Limb (tissue), 2 donors: ENCODE data around the gene RPS6KA4.

Source experiments
- DNase-seq, 2 donors: peaks; one replicate each; pipeline ENCODE4 v3.0.0-alpha.2; 2016; ENCODE audit errors: extremely low spot score in 2 of 2

The RPS6KA4 gene

DNA sequence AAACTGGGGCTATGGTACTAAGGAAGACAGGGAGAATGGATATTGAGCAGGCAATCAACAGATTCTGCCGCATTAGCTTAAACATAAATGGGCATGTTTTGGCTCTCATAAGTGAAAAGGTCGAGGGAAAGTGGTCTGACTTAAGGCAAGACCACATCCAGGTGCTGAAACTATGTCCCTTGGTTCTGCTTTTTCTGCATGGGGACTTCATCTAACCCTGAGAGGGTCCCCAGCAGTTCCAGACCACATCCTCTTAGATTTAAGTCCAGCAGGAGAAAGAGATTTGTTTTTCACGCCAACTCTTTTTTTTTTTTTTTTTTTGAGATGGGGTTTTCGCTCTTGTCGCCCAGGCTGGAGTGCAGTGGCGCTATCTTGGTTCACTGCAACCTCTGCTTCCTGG lies 5.5 kb downstream of the RPS6KA4 start:
- DNase-seq, result no peak

DNA sequence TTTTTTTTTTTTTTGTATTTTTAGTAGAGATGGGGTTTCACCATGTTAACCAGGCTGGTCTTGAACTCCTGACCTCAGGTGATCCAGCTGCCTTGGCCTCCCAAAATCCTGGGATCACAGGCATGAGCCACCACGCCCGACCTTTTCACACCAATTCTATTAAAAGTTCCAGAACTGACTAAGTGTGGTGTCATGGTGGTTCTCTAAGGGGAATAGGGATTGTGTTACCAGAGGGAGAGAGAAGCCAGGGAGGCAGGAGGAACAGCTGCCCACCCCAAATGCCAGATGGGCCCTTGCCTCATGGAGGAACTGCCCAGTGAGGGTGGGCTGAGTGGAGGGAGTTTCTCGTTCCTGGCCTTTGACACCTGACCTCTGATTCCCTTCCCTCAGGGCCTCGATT lies 5.9 kb downstream of the RPS6KA4 start:
- no peak for DNase-seq

DNA sequence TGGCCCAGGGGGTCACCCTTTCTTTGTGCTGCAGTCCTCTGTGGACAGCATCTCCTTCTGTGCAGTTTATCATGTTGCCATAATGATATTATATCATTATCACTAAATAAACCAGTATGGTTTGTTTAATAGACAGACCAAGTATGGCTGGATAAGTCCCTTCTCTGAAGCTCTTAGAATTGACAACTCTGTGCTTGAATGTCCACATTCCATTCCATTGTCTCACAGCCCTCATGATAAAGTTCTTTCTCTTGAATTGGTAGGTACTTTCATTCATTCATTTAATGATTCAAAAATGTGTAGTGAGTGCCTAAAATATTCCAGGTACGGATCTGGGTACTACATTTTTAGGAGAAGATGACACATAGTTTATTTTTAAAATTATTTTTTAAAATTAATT lies 7.8 kb downstream of the RPS6KA4 start:
- DNase-seq, result no peak

DNA sequence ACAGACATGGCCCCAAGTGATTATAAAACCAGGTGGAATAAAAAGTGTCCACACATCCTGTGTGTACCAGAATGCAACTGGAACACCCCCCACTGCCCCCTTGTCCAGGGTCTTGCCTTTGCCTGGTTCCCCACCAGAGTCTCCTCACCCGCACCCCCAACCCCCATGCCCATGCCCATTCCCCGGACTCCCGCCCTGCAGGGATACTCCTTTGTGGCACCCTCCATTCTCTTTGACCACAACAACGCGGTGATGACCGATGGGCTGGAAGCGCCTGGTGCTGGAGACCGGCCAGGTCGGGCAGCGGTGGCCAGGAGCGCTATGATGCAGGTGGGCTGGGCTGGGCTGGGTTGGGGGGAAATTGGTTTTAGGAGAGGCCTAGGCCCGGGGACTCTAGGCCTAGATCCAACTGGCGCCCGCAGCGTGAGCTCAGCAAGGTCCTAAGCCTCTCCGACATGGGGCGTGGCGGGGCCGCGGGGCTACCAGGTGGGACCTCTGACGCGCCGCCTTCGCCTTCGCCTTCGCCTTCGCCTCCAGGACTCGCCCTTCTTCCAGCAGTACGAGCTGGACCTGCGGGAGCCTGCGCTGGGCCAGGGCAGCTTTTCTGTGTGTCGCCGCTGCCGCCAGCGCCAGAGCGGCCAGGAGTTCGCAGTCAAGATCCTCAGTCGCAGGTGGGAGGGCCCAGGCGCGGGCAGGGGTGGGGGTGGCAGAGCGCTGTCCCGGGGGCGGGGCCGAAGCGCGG lies 9.1 kb downstream of the RPS6KA4 start:
- no peak for DNase-seq

DNA sequence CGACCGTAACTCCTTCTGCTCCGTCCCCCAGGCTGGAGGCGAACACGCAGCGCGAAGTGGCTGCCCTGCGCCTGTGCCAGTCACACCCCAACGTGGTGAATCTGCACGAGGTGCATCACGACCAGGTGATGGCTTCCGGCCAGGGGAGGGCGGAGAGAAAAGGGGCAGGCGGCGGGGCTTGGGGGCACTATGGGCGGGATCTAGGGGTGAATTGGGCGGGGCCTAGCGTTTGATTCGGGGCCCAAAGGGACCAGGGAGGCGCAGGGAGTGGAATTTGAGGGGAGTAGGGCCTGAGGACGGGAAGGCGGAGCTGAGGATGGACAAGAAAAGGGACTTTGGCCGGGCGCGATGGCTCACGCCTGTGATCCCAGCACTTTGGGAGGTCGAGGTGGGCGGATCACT lies 9.7 kb downstream of the RPS6KA4 start:
- DNase-seq, result no peak

DNA sequence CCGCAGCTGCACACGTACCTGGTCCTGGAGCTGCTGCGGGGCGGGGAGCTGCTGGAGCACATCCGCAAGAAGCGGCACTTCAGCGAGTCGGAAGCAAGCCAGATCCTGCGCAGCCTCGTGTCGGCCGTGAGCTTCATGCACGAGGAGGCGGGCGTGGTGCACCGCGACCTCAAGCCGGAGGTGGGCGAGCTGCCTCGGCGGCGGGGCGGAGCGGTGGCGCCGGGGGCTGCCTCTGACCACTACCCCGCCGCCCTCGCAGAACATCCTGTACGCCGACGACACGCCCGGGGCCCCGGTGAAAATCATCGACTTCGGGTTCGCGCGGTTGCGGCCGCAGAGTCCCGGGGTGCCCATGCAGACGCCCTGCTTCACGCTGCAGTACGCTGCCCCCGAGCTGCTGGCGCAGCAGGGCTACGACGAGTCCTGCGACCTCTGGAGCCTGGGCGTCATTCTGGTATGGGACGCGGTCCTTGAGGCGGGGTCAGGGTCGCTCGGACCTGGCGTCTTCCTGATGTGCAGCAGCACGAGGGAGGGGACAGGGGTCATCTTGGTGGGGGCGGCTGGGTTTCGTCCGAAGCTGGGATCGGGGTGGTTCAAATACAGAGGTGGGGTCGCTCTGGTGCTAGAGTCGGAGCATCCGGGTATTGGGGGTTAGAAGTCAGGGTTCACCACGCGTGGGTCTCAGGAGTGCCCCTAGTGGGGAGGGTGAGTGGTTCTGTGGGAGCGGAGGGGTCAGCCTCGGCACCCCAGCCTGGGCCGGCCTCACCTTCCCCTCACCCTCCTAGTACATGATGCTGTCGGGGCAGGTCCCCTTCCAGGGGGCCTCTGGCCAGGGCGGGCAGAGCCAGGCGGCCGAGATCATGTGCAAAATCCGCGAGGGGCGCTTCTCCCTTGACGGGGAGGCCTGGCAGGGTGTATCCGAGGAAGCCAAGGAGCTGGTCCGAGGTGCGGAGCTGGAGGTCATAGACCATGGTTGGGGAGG lies 10.8 kb downstream of the RPS6KA4 start:
- no peak for DNase-seq

DNA sequence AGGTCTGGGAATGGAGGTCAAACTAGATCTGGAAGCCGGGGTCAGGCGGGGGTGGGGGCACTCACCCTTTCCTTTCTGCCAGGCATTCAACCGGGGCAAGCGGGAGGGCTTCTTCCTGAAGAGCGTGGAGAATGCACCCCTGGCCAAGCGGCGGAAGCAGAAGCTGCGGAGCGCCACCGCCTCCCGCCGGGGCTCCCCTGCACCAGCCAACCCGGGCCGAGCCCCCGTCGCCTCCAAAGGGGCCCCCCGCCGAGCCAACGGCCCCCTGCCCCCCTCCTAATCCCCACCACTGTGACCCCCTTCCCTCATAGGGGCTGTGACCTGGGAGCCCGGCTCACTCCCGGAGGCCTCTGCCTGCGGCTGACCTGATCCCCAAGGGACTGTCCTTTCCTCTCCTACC lies 12.2 kb downstream of the RPS6KA4 start:
- no peak for DNase-seq

DNA sequence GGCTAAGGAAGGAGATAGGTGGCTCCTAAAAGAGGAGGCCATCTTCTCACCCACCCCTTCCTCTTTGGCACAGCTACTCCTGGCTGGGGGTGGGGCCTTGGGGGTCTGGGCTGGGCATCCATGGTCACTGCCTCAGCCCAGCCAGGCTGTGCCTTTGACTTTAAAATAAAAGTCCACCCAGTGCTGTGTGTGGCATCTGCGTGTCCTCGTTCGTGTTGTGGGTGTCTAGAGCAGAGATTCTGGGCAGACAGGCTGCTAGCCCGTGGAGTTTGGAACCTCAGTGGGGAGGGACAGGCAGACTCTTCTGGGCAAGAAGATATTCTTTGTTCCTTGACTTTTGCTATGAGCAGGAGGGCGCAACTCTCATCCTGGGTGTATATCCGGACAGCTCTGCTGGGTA lies 13.1 kb downstream of the RPS6KA4 start:
- no peak for DNase-seq

DNA sequence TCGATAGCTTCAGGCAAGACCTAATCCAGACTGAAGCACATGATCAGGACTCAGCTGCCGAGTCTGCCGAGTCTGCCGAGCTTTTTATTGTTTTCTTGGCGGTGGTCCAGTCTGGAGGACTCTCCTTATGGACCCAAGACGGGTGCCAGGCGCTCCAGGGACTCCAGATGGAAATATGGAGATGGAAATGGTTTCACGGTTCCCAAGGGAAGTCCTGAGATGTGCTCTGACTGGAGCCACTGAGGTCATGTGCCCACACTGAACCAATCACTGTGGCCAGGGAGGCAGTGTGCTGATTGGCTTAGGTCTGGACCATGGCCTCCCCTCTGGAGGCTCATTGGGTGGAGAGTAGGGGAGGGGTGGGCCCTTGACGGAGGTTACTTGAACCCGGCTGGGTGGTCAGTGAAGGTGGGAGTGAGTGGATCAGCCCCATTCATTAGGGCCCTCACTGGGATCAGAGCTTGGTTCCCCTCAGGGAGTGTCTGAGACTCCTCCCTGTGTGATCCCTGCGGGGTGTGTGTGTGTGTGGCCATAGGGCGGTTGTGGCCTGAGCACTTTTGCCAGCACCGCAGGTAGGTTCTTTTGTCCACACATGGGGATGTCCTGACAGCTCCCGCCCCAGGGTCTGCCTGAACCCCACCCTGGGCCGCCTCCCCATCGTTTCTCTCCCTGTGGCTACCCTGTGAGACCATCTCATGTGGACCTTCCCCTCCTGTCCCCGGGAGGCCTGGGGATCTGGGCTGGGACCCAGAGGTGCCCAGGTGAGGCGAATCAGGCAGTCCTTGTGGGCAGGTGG lies 14.0 kb downstream of the RPS6KA4 start:
- DNase-seq, result no peak

DNA sequence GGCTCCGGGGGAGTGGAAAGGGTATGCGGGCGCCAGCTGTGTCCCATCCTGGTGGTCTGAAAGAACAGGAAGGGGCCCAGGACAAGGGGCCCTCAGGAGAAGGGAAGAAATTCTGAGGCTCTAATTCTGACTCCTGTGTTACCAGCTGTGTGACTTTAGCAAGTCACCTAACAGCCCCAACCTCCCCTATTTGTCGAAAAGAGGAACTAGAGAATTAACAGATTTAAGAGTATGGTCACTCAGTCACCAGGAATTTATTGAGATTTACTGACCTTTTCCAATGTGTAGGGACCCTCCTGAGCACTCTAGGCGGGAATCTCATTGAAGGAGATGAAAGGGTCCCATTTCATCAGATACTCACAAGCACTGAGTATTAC lies 14.6 kb downstream of the RPS6KA4 start:
- no peak for DNase-seq

DNA sequence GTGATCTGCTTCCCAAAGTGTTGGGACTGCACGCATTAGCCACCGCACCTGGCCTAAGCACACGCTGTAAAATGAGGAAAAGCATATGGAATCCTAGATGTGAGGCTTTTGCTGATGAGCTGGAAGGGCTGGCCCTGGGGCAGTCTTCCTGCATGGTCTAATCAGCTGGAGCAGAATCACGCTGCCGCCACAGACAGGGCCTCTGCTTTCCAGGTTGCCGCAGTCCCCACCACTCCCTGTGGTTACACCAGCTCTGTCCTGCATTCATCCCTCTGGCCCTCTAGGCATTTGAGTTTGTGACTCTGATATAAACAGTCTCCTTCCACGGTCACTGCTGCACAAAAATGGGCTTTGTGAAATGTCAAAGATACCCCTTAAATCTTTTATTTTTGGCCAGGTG lies 17.1 kb downstream of the RPS6KA4 start:
- no peak for DNase-seq

DNA sequence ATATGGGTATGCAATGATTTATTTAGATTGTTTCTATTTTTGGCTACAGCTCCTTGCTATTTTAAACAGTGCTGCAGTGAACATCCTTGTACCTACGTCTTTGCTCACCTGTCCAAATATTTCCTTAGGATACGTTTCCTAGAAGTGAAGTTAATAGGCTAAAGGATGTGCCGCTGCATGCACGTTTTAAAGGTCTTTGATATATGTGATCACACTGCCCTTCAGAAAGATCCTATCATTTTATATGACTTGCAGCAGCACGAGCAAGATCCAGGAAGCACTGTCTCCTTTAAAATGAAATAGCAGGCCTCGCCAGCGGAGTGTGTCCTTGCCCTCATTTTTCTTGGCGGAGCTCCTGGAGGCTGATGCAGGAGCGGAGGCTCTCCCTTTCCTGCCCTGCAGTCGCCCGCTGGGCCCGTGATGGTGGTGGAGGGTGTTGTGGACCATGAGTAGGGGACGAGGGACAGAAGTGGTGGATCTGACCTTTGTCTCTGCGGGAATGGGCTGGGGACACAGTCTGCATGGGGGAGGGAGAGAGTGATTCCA lies 19.4 kb downstream of the RPS6KA4 start:
- no peak for DNase-seq

DNA sequence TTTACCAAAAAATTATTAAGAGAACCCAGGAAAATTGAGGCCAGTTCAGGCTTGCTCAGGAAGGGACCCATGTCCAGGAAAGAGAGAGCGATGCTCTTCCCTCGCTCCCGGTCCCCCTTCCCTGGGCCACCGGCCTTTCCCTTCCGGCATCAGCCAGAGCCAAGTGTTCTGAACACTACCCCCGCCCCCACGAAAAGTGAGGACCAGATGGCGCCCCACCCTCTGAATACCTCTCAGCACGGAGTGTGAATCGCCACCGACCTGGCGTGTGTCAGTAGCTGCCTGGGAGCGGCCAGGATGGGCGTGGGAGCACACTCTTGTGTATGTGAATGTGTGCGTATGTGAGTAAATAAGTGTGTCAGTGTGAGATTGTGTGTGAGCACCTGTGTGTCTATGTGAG lies 20.2 kb downstream of the RPS6KA4 start:
- no peak for DNase-seq

DNA sequence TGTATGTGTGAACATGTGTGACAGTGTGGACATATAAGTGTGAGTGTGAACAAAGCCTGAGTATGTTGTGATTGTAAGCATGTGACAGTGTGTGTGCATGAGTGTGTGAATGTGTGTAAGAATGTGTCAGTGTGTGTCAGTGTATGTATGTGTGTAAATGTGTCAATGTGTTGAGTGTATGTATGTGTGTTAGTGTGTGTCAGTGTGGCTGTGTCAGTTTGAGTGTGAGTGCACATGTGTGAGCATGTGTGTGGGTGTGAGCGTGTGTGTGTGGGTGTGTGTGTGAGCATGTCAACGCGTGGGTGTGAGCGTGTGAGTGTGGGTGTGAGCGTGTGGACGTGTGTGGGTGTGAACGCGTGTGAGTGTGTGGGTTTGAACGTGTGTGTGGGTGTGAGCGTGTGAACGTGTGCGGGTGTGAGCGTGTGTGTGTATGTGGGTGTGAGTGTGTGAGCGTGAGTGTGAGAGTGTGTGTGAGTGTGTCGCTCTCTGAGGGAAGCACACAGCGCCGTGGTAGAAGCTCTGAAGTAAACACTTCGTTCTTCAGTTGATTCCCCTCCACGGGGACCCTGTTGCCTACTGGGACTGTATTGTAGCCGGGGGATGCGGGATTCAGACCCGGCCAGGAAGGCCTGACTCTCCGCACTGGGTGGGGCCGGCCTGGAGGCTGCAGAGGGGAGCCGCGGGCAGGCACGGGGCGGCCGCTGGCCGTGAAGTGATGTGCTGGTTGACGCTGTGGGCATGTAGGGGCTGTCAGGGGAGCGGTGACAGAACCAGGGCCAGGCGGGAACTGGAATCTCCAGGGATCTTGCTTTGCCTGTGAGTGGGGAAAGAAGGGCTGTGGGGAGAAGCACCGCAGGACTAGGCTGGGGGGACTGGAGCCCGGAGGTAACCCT lies 21.1 kb downstream of the RPS6KA4 start:
- DNase-seq, result no peak

DNA sequence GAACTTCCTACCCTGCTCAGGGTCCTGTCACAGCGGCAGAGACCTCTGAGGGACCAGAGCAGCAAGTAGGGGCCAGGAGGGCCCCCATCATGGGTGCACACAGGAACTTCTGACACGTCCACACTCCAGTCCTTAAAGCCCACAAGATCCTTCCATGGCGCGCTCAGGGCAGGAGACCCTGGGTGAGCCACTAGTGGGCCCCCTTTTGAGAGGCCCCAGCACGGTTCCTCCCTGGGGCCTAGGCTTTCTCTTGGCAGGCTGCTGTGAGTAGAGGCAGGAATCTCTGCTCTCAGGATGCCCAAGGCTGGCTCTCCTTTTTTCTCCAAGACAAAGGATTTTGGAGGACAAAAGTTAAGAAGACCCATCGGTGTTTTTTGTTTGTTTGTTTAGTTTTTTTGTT lies 22.4 kb downstream of the RPS6KA4 start:
- no peak for DNase-seq

DNA sequence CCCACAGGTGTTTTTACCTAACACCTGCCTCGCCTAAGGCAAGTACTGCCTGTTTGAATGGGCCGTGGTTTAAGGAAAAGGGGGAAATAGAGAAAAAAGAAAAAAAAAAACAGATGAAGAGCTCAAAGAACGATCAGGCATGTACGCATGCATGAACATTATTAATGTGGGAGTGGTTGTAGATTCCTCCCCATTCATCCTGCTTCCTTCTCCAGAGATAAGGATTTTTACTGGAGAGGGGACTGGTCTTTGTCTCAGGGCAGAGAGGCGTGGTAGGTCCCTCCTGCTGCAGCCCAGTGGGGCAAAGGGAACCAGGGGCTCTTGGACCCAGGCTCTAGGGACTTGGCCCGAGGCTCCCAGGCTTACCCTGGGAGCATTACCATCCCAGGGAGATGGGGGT lies 23.1 kb downstream of the RPS6KA4 start:
- no peak for DNase-seq

DNA sequence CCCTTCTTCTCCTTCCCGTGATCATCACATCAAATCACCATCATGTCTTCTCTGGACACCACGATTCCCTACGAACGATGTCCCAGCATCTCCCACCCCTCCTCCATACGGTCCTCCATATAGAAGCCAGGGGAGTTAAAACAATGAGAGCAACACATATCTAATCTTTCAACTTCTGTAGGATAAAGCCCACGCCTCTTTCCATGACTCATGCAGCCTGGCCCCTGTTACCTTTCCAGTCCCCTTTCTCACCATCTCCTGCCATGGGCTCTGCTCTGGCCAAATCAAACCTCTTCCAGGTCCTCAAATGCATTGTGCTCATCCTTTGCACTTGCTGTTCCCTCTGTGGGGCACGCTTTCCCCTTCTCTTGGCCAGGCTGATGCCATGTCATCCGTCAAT lies 23.6 kb downstream of the RPS6KA4 start:
- DNase-seq, result no peak

DNA sequence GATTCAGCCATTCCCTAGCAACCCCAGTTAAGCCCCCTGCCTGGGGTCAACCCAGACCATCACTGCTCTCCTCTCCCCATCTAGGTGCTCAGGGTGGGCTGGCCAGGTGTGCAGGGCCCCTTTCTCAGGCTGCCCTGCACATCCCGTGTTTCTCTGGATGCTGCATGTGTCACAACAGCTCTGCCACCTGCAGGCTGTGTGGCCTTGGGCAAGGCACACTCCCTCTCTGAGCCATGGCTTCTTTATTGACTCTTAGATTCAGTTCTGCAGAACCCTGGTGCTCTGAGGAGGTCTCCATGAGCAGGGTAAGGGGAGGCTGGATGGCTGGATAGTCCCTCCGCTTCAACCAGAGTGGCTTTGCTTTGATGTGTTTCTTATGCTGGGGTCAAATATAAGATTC lies 24.6 kb downstream of the RPS6KA4 start:
- DNase-seq, result no peak

DNA sequence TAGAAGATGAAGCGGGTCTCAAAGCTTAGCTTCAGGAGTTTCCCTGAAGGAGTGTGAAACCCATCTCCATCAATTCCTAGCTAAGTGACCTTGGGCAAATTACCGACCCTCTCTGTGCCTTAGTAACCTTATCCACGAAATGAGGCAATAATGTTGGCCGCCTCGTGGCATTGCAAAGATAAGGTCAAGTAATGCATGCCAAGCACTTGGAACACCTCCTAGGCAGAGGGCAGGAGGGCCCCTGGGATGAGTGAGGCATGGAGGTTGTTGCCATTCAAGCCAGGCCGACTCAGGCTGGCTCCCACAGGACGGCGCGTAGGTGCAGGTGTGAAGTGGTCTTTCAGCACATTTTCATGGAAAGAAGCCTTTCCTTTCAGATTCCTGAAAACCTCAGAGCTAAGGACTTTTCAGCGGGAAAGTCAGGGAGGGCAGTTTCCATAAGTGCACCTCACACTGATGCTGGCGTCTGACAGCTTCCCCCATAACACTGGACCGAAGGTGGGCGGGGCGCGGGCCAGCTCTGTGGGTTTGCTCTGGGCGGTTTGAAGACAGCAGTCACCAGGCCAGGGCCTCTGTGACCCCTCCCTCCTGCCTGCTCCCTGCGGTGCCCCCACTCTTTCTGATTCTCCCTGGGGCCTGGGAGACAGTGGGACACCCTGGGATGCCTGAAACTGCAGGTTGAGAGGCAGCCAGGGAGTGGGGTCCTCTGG lies 25.2 kb downstream of the RPS6KA4 start:
- DNase-seq, result no peak
